HepG2 (cell line): ENCODE results near the gene TSC1. TPM values are rescaled to one million over a fixed set of nuclear protein-coding genes. Genes with fewer than 3 reads are reported as not detected.

Source experiments
- ATAC-seq: fragments of 200-7000 bp; cut with Tn5 transposase; 3 replicates; pipeline ENCODE4 v1.9.1; 2020; ENCODE audit warnings: mild to moderate bottlenecking, moderate library complexity
- BruUV-seq: library from RNA; stranded (reverse); fragments of 400-500 nt; replicated peaks from 2 replicates; lab custom pipeline; 2021; lab: Mats Ljungman, UMichigan
- CTCF ChIA-PET: fragments of 300-600 bp; formaldehyde crosslinking; extraction: SDS; loops from one replicate; lab custom pipeline; 2021; ENCODE audit warnings: low total read pairs, inconsistent platforms, low intra/inter-chr PET ratio; lab: Yijun Ruan, JAX
- POLR2A ChIA-PET: fragments of 350-600 bp; sonication (Branson Sonifier 250); formaldehyde crosslinking; loops from one replicate; lab custom pipeline; 2020; ENCODE audit warnings: antibody characterized with exemption, inconsistent platforms; lab: Yijun Ruan, JAX
- DNase-seq: peaks from one replicate; pipeline ENCODE4 v3.0.0-alpha.2; 2015; ENCODE audit warnings: low spot score
- FAIRE-seq: peaks from 3 replicates; lab custom pipeline; 2011; peaks lifted over from hg19 to GRCh38; lab: Jason Lieb, UNC
- H2AFZ ChIP-seq: one replicate; pipeline ENCODE4 v1.6.1; 2011; ENCODE audit warnings: low read length, inconsistent platforms
- H3K27ac ChIP-seq: fragments of 300-600 bp; 3 replicates; pipeline ENCODE4 v1.8.0; 2011; ENCODE audit warnings: mixed run types, mild to moderate bottlenecking, mixed read lengths, low read length, inconsistent platforms; ENCODE audit not compliant: insufficient read depth; ENCODE audit errors: extremely low read length
- H3K27me3 ChIP-seq, 2 experiments: fragments of 200-600 bp in 1 of 2; 2 replicates in 1 of 2; 3 replicates in 1 of 2; pipeline versions ENCODE4 v1.6.0 to v1.8.0; 2011; ENCODE audit warnings: low read length in 2 of 2, mild to moderate bottlenecking in 2 of 2, moderate library complexity in 2 of 2, inconsistent platforms in 1 of 2; ENCODE audit not compliant: insufficient read depth in 2 of 2, control insufficient read depth in 1 of 2
- H3K36me3 ChIP-seq, 2 experiments: fragments of 200-600 bp in 1 of 2; replicated peaks in 1 of 2; 2 replicates in 1 of 2; 3 replicates in 1 of 2; pipeline versions ENCODE4 v1.5.1 to v1.8.0; 2011; ENCODE audit warnings: low read length in 2 of 2, inconsistent platforms in 1 of 2; ENCODE audit not compliant: insufficient read depth in 2 of 2, control insufficient read depth in 1 of 2
- H3K4me1 ChIP-seq: 2 replicates; pipeline ENCODE4 v1.5.1; 2012; ENCODE audit warnings: low read length, inconsistent platforms; ENCODE audit not compliant: insufficient read depth
- H3K4me2 ChIP-seq: 2 replicates; pipeline ENCODE4 v1.6.0; 2011; ENCODE audit warnings: low read depth, low read length, inconsistent platforms
- H3K4me3 ChIP-seq, 3 experiments: fragments of 200-600 bp in 1 of 3; sonication (generic), shearing (Covaris generic) in 1 of 3; replicated peaks in 1 of 3; 2 replicates each; pipeline ENCODE4 v1.5.1; 2011 to 2016; ENCODE audit warnings: low read length in 3 of 3, inconsistent platforms in 2 of 3, low read depth in 2 of 3, mild to moderate bottlenecking in 2 of 3, control low read depth in 1 of 3, mixed read lengths in 1 of 3; ENCODE audit not compliant: insufficient read depth in 1 of 3
- H3K79me2 ChIP-seq: one replicate; pipeline ENCODE4 v1.6.1; 2011; ENCODE audit warnings: low read length, inconsistent platforms; ENCODE audit not compliant: insufficient read depth
- H3K9ac ChIP-seq: 2 replicates; pipeline ENCODE4 v1.6.0; 2011; ENCODE audit warnings: mild to moderate bottlenecking, low read depth, low read length, inconsistent platforms; ENCODE audit not compliant: insufficient read depth
- H3K9me3 ChIP-seq: 2 replicates; pipeline ENCODE4 v1.5.1; 2012; ENCODE audit warnings: mild to moderate bottlenecking, low read length
- H4K20me1 ChIP-seq: 2 replicates; pipeline ENCODE4 v1.6.0; 2011; ENCODE audit warnings: inconsistent platforms, mild to moderate bottlenecking, low read length, moderate library complexity; ENCODE audit not compliant: insufficient read depth
- ASH2L ChIP-seq: fragments of 300-600, 200-600 bp; sonication (generic); IDR thresholded peaks from 2 replicates; pipeline ENCODE4 v1.7.0; 2017; ENCODE audit warnings: low read depth, mild to moderate bottlenecking, moderate library complexity, mixed read lengths, low read length; ENCODE audit not compliant: insufficient read length
- FOXC1 ChIP-seq: sonication (generic); formaldehyde crosslinking; IDR thresholded peaks from 2 replicates; pipeline ENCODE4 v1.8.0; 2022; ENCODE audit warnings: mild to moderate bottlenecking, missing genetic modification reagents, borderline replicate concordance
- FOXO4 ChIP-seq: sonication (generic); formaldehyde crosslinking; conservative IDR thresholded peaks from 2 replicates; pipeline ENCODE4 v1.8.1; 2023; ENCODE audit warnings: missing genetic modification reagents
- GLMP ChIP-seq: sonication (generic); formaldehyde crosslinking; IDR thresholded peaks from 2 replicates; pipeline ENCODE4 v1.9.0; 2021; ENCODE audit warnings: missing genetic modification reagents, mild to moderate bottlenecking, borderline replicate concordance
- HOXA9 ChIP-seq: sonication (generic); formaldehyde crosslinking; IDR thresholded peaks from 2 replicates; pipeline ENCODE4 v1.8.1; 2022; ENCODE audit warnings: missing genetic modification reagents, mild to moderate bottlenecking, moderate library complexity, borderline replicate concordance
- POLR2AphosphoS5 ChIP-seq: IDR thresholded peaks from 2 replicates; pipeline ENCODE4 v1.6.1; 2012; ENCODE audit warnings: low read depth, low read length
- SUZ12 ChIP-seq: fragments of 150-350 bp; IDR thresholded peaks from 2 replicates; pipeline ENCODE4 v1.6.1; 2014; ENCODE audit warnings: low read depth, low read length
- ZNF414 ChIP-seq: sonication (generic); formaldehyde crosslinking; IDR thresholded peaks from 2 replicates; pipeline ENCODE4 v1.5.0; 2020; ENCODE audit warnings: missing genetic modification reagents
- ZNF567 ChIP-seq: sonication (generic); formaldehyde crosslinking; IDR thresholded peaks from 2 replicates; pipeline ENCODE4 v1.8.1; 2023; ENCODE audit warnings: mild to moderate bottlenecking, missing genetic modification reagents, borderline replicate concordance
- ZNF629 ChIP-seq: sonication (generic); formaldehyde crosslinking; conservative IDR thresholded peaks from 2 replicates; pipeline ENCODE4 v1.5.0; 2020; ENCODE audit warnings: missing genetic modification reagents
- WGBS: methylation state at CpG from one replicate; pipeline ENCODE4 v1.1.6; 2017; ENCODE audit warnings: low lambda C conversion rate; 5-methylcytosine and 5-hydroxymethylcytosine counted together
- in situ Hi-C: cut with HindIII; loops from 2 replicates; pipeline ENCODE4 v1.10.0; 2017; ENCODE audit warnings: low pct_unique_long_range_greater_than_20kb; ENCODE audit not compliant: extremely low pct_ligation_motif_present
- intact Hi-C: fragments of 100-400 bp; cut with micrococcal nuclease; formaldehyde crosslinking; loops from one replicate; pipeline ENCODE4 v1.10.0; 2022; ENCODE audit not compliant: unreplicated experiment
- polyA plus RNA-seq, 8 experiments: library from polyadenylated mRNA; depleted of rRNA in 3 of 8; stranded (reverse) in 7 of 8; unstranded in 1 of 8; fragments of >200 nt; fragmentation: Illumina TruSeq in 4 of 8; extraction: Trizol in 4 of 8; gene quantifications; 2 replicates each; pipeline versions ENCODE4 v1.2.1 to v1.2.3, GENCODE V29; 2011 to 2016; ENCODE audit warnings: low read depth in 4 of 8, missing spikeins in 1 of 8, mixed read lengths in 1 of 8; ENCODE audit not compliant: insufficient read depth in 1 of 8
- total RNA-seq, 5 experiments: library from RNA; depleted of rRNA; stranded (reverse); fragments of >200 nt; fragmentation: Illumina TruSeq; extraction: Trizol; gene quantifications; 2 replicates each; pipeline ENCODE4 v1.2.3, GENCODE V29; 2016; ENCODE audit warnings: low read depth in 1 of 5

Gene TSC1
- total and polyA plus RNA-seq, 2 of the 13 experiments (the other 11 are each of a cell fraction or from before 2014, with no cell fraction given), result 31.6 to 66.1 TPM

GRCh38 chr9:132879457-132880323 lies 64.7 kb downstream of the TSC1 start:
- Histone ChIP-seq H3K9ac (no peak overlapping the region), H3K9me3 (no peaks in the 10 kb centered on the region), H3K4me3 (no peak overlapping the region; a peak in 1 of 6 replicates), H3K4me2 (peak overlapping the region; percentile 82; the same call in 1 of the 2 replicates), H3K36me3 (no peaks in the 10 kb centered on the region), H3K79me2 (no peaks in the 10 kb centered on the region), H3K27ac (no peak overlapping the region), H3K27me3 (peaks cover 0 to 8% of the 10 kb centered on the region in 2 experiments; a peak in 3 of 5 replicates), H3K4me1 (peaks cover 15% of the 10 kb centered on the region; the same call in 1 of the 2 replicates), H4K20me1 (no peaks in the 10 kb centered on the region), H2AFZ (peak overlapping the region; percentile 56)
- ChIA-PET POLR2A (no interaction called here), CTCF (no interaction called here)
- ATAC-seq (no peak), DNase-seq (no peak), FAIRE-seq (no peak)
- TF ChIP-seq SUZ12 (no peak), ZNF629 (CRISPR knock-in tag) (peak; percentile 58; the same call in 1 of the 2 replicates)
- in situ Hi-C loops (no loop called here), intact Hi-C loops (no loop called here)
- no TSS peak for BruUV-seq
- 89% methylated on average over 6 of the region's 6 CpGs for WGBS

- TSS peak; percentile 73 for BruUV-seq
- H3K27me3 ChIP-seq, result peaks cover 0 to 8% of the 10 kb centered on the region in 2 experiments; a peak in 3 of 5 replicates
- H3K4me1 ChIP-seq, result peaks cover 15% of the 10 kb centered on the region; the same call in 1 of the 2 replicates
- no peak for FAIRE-seq
- no peaks in the 10 kb centered on the region for H3K36me3 ChIP-seq
- H3K4me3 ChIP-seq, result peak within 1 kb of the TSS; percentile 75 to 99 (median 95)
- ChIA-PET POLR2A (no interaction called here), CTCF (no interaction called here)
- no peak for DNase-seq
- no peaks in the 10 kb centered on the region for H4K20me1 ChIP-seq
- H3K9ac ChIP-seq, result peak within 1 kb of the TSS; percentile 81
- peak within 1 kb of the TSS; percentile 67 for H2AFZ ChIP-seq
- ATAC-seq, result peak; percentile 44
- no peaks in the 10 kb centered on the region for H3K79me2 ChIP-seq
- WGBS, result 43% methylated on average over 20 of the region's 42 CpGs
- H3K9me3 ChIP-seq, result no peaks in the 10 kb centered on the region
- no peak within 1 kb of the TSS for H3K27ac ChIP-seq
- intact Hi-C loops (no loop called here), in situ Hi-C loops (no loop called here)
- peak within 1 kb of the TSS; percentile 82 for H3K4me2 ChIP-seq
- TF ChIP-seq FOXC1 (CRISPR knock-in tag) (0 out of 2 replicates have a peak, but pooled peaks have one; percentile 10), POLR2AphosphoS5 (no peak), FOXO4 (0 out of 2 replicates have a peak, but pooled peaks have one; percentile 43), ZNF567 (CRISPR knock-in tag) (no peak), ASH2L (peak; percentile 17), GLMP (no peak), HOXA9 (CRISPR knock-in tag) (0 out of 2 replicates have a peak, but pooled peaks have one; percentile 0), ZNF414 (CRISPR knock-in tag) (no peak)
Measured at GRCh38 chr9:132878695-132879456, 65.5 kb downstream of the TSC1 start, which contains the start of gene SPACA9. TSS of gene SPACA9 (plus strand) at chr9:132878898. CDS start at chr9:132883948, 5,050 bp downstream.
